Neural crest cell (in vitro differentiated cells): ENCODE data around the gene FRMD4A. TPM values are rescaled to one million over a fixed set of nuclear protein-coding genes. Genes with fewer than 3 reads are reported as not detected.

Experiments used
- DNase-seq: peaks from one replicate; pipeline ENCODE4 v3.0.0; 2021; ENCODE audit warnings: low read depth, mixed read lengths, low spot score
- H3K27ac Mint-ChIP-seq: one replicate; pipeline ENCODE4 v1.8.0; 2021; ENCODE audit warnings: mild to moderate bottlenecking, mixed read lengths; ENCODE audit not compliant: unreplicated experiment
- H3K27me3 Mint-ChIP-seq: 2 replicates; pipeline ENCODE4 v1.8.0; 2021; ENCODE audit warnings: low read depth, mild to moderate bottlenecking, mixed read lengths
- H3K36me3 Mint-ChIP-seq: 2 replicates; pipeline ENCODE4 v1.8.0; 2021; ENCODE audit warnings: low read depth, mild to moderate bottlenecking, mixed read lengths
- H3K4me1 Mint-ChIP-seq: 2 replicates; pipeline ENCODE4 v1.8.0; 2021; ENCODE audit warnings: mixed read lengths
- H3K4me3 Mint-ChIP-seq: one replicate; pipeline ENCODE4 v1.8.0; 2021; ENCODE audit warnings: mild to moderate bottlenecking, mixed read lengths
- H3K9me3 Mint-ChIP-seq: 2 replicates; pipeline ENCODE4 v1.8.0; 2021; ENCODE audit warnings: mixed read lengths
- total RNA-seq: library from RNA; stranded (reverse); gene quantifications from 2 replicates; pipeline ENCODE4 v1.2.1, GENCODE V29; 2021
- TF ChIP-seq, protein P1 (sequence below): fragments of 200-600 bp; sonication (generic); conservative IDR thresholded peaks from 2 replicates; pipeline ENCODE4 v1.5.0; 2021; ENCODE audit warnings: antibody characterized with exemption, mild to moderate bottlenecking

FRMD4A gene
- total RNA-seq, 1 donor from 2014 or later = 65.3 TPM

DNA sequence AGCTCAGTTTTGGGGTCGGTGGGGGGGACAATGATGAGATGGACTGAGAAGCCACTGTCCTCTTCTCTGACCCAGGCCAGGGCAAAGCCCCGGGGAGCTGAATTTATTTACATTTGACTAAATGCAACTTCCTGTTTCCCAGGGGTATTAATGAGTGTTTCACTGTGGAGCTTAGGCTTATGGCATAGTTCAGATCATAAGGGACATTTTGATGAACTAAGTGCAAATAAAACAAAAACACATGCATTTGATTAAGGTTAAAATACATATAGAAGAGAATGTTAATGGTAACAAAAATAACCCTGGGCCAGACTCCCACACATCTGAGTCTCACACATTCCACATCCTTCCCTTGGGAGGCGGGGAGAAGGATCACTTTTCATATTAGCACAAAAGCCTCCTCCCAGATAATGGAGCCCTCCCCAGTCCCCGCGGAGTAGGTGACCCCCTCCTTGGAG is 320.6 kb downstream of the FRMD4A start:
- TF ChIP-seq, protein P1, sequence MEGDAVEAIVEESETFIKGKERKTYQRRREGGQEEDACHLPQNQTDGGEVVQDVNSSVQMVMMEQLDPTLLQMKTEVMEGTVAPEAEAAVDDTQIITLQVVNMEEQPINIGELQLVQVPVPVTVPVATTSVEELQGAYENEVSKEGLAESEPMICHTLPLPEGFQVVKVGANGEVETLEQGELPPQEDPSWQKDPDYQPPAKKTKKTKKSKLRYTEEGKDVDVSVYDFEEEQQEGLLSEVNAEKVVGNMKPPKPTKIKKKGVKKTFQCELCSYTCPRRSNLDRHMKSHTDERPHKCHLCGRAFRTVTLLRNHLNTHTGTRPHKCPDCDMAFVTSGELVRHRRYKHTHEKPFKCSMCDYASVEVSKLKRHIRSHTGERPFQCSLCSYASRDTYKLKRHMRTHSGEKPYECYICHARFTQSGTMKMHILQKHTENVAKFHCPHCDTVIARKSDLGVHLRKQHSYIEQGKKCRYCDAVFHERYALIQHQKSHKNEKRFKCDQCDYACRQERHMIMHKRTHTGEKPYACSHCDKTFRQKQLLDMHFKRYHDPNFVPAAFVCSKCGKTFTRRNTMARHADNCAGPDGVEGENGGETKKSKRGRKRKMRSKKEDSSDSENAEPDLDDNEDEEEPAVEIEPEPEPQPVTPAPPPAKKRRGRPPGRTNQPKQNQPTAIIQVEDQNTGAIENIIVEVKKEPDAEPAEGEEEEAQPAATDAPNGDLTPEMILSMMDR = no peak
- Mint-ChIP-seq H3K4me1 (peaks cover 65% of the 10 kb centered on the region), H3K27me3 (no peaks in the 10 kb centered on the region), H3K9me3 (no peaks in the 10 kb centered on the region), H3K27ac (peak overlapping the region; percentile 95), H3K4me3 (peak overlapping the region; percentile 77), H3K36me3 (no peaks in the 10 kb centered on the region)
- DNase-seq = no peak

DNA sequence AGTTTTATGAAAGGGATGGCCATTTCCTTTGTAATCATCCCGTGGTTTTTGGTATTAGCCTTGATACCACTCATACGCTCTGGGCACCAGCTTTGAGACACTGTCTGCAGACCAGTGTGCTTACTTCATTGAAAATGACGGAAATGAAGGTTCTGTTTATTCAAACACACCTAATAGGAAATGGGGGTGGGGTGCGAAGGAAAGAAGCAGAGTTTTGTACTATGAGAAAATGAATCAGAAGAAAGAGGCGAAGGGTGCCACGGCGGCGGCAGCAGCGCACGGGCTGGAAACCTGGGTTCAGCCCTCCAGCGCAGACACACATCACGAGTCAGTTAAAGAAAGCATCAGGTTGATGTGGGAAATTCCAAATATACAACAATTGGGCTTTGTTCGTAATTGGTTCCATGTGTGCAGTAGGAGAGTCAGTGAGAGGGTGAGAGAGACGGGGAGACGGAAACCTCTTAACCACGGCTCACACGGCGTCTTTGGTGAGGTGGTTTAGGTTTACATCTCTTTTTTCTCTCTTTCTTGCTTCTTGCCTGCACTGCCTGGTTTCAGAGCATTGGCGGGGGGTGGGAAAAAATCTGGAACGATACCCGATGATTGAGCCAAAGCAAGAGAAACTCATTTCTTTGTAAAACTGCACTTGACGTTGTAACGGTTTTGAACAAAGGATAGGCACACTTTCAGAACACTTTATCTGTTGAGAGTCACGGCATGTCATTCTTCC is 321.2 kb downstream of the FRMD4A start:
- no peaks in the 10 kb centered on the region for H3K27me3 Mint-ChIP-seq
- peak overlapping the region; percentile 77 for H3K4me3 Mint-ChIP-seq
- peak overlapping the region; percentile 95 for H3K27ac Mint-ChIP-seq
- peak; percentile 13 for DNase-seq
- no peaks in the 10 kb centered on the region for H3K36me3 Mint-ChIP-seq
- TF ChIP-seq, protein P1 = no peak
- no peaks in the 10 kb centered on the region for H3K9me3 Mint-ChIP-seq
- H3K4me1 Mint-ChIP-seq = peaks cover 65% of the 10 kb centered on the region

DNA sequence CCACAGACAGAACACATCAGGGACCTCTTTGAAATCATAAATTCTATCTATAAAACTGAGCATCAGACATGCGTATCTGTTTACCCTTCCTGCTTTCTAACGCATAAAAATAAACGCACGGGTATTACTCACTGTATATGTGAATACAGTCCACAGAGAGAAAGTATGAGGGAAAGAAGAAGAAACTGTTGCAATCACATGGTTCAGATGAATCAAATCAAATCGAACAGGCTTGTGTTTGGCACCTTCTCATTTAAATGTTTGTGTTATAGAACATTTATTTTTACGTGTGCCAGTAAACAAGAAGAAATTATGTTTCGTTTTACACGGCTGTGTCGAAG is 322.0 kb downstream of the FRMD4A start:
- H3K36me3 Mint-ChIP-seq = no peaks in the 10 kb centered on the region
- H3K4me3 Mint-ChIP-seq = peak overlapping the region; percentile 63
- TF ChIP-seq, protein P1 = no peak

DNA sequence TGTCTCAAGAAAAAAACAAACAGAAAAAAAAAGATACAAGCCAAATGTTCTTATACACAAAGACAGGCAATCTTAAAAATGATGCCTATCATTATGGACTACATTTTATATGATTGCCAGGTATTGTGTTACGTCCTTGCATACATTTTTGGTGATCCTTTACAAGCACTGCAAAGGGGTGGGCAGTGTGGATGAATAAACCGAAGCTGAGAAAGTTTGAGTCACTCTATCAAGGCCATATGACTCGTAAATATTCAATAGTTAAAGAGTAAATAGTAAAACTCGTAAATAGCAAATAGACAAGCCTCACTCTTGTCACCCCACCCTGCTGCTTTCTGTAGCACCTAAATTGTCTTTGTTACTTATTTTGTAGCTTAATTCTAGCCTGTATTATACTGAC is 326.2 kb downstream of the FRMD4A start:
- H3K4me3 Mint-ChIP-seq = no peak overlapping the region
- no peaks in the 10 kb centered on the region for H3K27me3 Mint-ChIP-seq
- no peak for DNase-seq
- H3K36me3 Mint-ChIP-seq = peaks cover 6% of the 10 kb centered on the region
- TF ChIP-seq, protein P1 = no peak
- no peak overlapping the region for H3K27ac Mint-ChIP-seq
- peaks cover 55% of the 10 kb centered on the region for H3K4me1 Mint-ChIP-seq
- H3K9me3 Mint-ChIP-seq = no peaks in the 10 kb centered on the region

More for the DNA sequence above, 322.0 kb downstream of the FRMD4A start:
- no peak for DNase-seq
- no peaks in the 10 kb centered on the region for H3K27me3 Mint-ChIP-seq
- H3K27ac Mint-ChIP-seq = peak overlapping the region; percentile 97
- H3K9me3 Mint-ChIP-seq = no peaks in the 10 kb centered on the region
- H3K4me1 Mint-ChIP-seq = peaks cover 65% of the 10 kb centered on the region

DNA sequence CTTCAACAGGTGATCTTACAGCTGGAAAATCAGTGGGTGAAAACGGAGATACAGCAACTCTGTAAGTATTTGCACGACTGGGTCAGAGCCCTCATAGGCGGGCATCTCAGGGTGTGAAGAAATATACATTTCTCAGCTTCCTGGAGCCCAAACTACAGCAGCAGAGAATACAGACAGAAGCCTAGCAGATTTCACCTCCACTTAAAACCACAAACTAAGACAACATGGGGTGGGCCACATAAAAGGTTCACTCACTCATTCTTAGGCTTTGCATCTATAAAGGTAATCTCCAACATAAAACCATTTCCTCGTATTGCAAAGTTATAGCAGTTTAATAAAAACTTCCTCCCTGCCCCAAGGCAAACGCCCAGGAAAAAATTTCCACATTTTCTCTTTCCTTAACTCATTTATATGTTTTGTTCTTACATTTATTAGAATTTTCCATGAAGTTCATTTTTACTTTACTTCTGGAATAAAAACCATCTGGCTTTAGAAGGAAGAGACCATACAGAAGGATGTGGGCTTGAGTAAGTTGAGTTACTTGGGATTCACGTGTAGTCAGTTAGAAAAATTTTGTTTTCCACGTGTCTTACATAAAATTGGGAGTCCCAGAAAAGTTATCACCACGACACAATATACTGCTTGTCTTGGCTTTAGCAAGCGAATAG is 327.1 kb downstream of the FRMD4A start:
- Mint-ChIP-seq H3K9me3 (peaks cover 5% of the 10 kb centered on the region), H3K4me1 (peaks cover 50% of the 10 kb centered on the region), H3K27me3 (no peaks in the 10 kb centered on the region), H3K27ac (no peak overlapping the region), H3K4me3 (no peak overlapping the region), H3K36me3 (peaks cover 11% of the 10 kb centered on the region)
- no peak for DNase-seq
- TF ChIP-seq, protein P1 = no peak
